Astrocyte of the spinal cord (primary cell): ENCODE data around the gene CEACAM8.
"Not testable (repeated sequence)": the region's sequence is repeated elsewhere in the genome, so short reads cannot be mapped to it uniquely, and the experiment has no call there.

ENCODE experiments used
- DNase-seq: peaks from one replicate; pipeline ENCODE4 v3.0.0; 2011; ENCODE audit warnings: low read depth, low spot score
- H3K4me3 ChIP-seq: 2 replicates; pipeline ENCODE4 v1.5.1; 2011; ENCODE audit warnings: low read depth, mild to moderate bottlenecking, low read length, moderate library complexity
- CTCF ChIP-seq: IDR thresholded peaks from 2 replicates; pipeline ENCODE4 v1.5.1; 2012; ENCODE audit warnings: low read depth, mild to moderate bottlenecking, low read length, inconsistent platforms
- in situ Hi-C: cut with HindIII; loops from 2 replicates; pipeline ENCODE4 v1.10.0; 2017; ENCODE audit warnings: low sequenced_read_pairs

The CEACAM8 gene

GRCh38 chr19:42594617-42595489 is at the start of gene CEACAM8:
Gene CEACAM8 (minus strand): TSS chr19:42594924. CDS start chr19:42594828, 96 bp downstream.
- no peak for TF ChIP-seq CTCF
- no peak for DNase-seq
- no peak within 1 kb of the TSS for H3K4me3 ChIP-seq
- in situ Hi-C loops = no loop called here

GRCh38 chr19:42639324-42640092 is 44.8 kb upstream of the CEACAM8 start:
- DNase-seq, H3K4me3 ChIP-seq, in situ Hi-C loops: not testable (repeated sequence)

- TF ChIP-seq CTCF = no peak
- in situ Hi-C loops = no loop called here
- DNase-seq = no peak
- no peak overlapping the region for H3K4me3 ChIP-seq
These were observed 40.5 kb upstream of the CEACAM8 start for GRCh38 chr19:42635233-42635539.

- peak; percentile 59 for TF ChIP-seq CTCF
- no peak for DNase-seq
- in situ Hi-C loops = no loop called here
- H3K4me3 ChIP-seq = no peak overlapping the region
These were observed 39.9 kb upstream of the CEACAM8 start for GRCh38 chr19:42634409-42635232.

GRCh38 chr19:42629191-42629590 is 34.5 kb upstream of the CEACAM8 start:
- in situ Hi-C loops = no loop called here
- H3K4me3 ChIP-seq = no peak overlapping the region
- no peak for DNase-seq
- no peak for TF ChIP-seq CTCF

- no peak for TF ChIP-seq CTCF
- no peak for DNase-seq
- no peak overlapping the region for H3K4me3 ChIP-seq
- in situ Hi-C loops = no loop called here
These were observed 33.9 kb upstream of the CEACAM8 start for GRCh38 chr19:42628411-42629140.
